ENCODE results near the gene TEX54.
A peak's percentile ranks its signal among the peaks of the same experiment; 100 is the strongest.
"Not testable (repeated sequence)": the region's sequence is repeated elsewhere in the genome, so short reads cannot be mapped to it uniquely, and the experiment has no call there.

The TEX54 gene

DNA sequence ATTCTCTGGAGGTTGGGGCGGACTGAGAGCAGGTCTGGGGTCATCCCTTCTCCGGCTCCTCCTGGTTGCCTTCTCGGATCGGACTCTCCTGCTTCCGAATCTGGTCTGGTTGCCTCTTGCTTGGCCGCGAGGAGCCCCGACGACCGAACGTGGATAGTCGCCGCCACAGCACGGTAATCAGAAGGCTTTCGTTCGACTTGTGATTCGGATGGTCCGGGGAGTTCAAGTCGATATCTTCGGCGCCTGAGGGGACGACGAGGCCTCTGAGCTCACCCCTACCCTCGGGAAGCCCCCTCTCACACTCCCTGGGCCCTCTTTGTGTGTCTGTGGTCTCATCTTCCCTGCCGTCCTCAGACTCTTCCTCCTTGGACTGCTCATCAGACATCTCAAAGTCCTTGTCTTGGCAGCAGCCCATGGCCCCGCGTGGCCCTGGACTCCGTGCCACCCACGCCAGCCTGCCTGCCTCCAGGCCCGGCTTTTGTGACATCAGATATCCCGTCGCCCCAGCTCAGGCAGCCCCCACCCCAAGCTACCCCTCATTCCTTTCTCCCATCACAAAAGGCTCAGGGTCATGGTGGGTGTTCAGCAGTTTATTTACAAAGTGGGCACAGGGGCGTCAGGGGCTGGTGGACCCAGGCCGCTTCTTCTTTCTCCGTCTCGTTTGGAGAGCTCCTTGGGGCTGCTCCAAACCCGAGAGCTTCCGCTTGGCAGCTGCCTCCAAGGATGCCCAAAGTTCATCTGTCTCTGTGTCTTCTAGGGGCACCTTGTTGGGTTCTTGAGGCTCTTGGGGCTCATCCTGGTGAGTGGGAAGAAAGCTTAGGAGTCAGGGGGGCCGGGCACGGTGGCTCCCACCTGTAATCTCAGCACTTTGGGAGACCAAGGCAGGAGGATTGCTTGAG lies at the start of gene TEX54:
Gene TEX54, minus strand, starts transcription at position 506 of the 899 bp plus-strand sequence.
- H3K4me3 Mint-ChIP-seq, result peak within 1 kb of the TSS; percentile 93
- H3K36me3 Mint-ChIP-seq, result peaks cover 17% of the 10 kb centered on the region
- peak within 1 kb of the TSS; percentile 99 for H3K27ac Mint-ChIP-seq
- peaks cover 56% of the 10 kb centered on the region for H3K4me1 Mint-ChIP-seq
- H3K27me3 Mint-ChIP-seq, result no peaks in the 10 kb centered on the region
- H3K9me3 Mint-ChIP-seq, result no peaks in the 10 kb centered on the region

DNA sequence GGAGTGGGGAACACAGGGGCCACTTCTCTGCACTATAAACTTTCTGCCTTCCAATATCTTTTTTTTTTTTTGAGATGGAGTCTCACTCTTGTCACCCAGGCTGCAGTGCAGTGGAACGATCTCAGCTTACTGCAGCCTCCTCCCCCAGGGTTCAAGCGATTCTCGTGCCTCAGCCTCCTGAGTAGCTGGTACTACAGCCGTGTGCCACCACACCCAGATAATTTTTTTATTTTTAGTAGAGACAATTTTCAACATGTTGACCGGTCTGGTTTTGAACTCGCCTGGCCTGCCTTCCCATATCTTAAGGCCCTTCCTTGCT lies 49.7 kb upstream of the TEX54 start:
- H3K4me1 Mint-ChIP-seq, result peaks cover 55% of the 10 kb centered on the region

DNA sequence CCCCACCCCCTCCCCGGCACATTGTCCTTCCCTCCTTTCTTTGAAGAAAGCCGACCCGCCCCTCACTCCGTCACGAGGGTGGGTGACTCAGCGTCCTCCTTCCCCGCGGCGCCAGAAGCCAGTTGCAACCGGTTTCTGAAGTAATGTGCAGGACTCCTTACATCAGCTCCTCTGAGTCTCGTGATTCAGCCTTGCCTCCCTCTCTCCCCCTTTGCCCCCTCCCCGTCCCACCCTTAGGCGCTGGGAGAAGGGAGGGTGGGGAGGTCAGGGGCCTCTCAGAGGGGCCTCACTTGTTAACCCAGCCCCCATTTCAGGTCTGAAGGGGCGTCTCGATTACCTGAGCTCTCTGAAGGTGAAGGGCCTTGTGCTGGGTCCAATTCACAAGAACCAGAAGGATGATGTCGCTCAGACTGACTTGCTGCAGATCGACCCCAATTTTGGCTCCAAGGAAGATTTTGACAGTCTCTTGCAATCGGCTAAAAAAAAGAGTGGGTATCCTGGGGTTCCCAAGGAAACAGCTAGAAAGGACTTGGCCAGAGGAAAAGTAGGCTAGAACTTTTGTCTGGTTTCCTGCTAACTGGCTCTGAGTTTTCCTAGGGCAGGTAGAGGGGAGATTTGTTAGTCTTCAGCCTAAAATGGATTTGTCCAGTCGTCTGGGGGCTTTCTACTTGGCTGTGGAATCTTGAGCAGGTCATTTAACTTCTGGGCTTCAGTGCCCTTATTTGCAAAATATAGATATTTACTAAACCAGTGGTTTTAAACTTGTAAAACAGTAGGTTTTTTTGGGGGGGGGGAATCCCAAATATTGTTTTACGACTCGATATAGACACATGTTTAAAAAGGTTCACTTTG lies 49.2 kb upstream of the TEX54 start:
- no peaks in the 10 kb centered on the region for H3K27me3 Mint-ChIP-seq
- peaks cover 50% of the 10 kb centered on the region for H3K4me1 Mint-ChIP-seq
- peaks cover 46% of the 10 kb centered on the region for H3K36me3 Mint-ChIP-seq

More for the DNA sequence above, 49.7 kb upstream of the TEX54 start:
- Mint-ChIP-seq H3K27ac (peak overlapping the region; percentile 100), H3K4me3 (peak overlapping the region; percentile 97), H3K27me3 (no peaks in the 10 kb centered on the region), H3K36me3 (peaks cover 49% of the 10 kb centered on the region), H3K9me3 (no peaks in the 10 kb centered on the region)

DNA sequence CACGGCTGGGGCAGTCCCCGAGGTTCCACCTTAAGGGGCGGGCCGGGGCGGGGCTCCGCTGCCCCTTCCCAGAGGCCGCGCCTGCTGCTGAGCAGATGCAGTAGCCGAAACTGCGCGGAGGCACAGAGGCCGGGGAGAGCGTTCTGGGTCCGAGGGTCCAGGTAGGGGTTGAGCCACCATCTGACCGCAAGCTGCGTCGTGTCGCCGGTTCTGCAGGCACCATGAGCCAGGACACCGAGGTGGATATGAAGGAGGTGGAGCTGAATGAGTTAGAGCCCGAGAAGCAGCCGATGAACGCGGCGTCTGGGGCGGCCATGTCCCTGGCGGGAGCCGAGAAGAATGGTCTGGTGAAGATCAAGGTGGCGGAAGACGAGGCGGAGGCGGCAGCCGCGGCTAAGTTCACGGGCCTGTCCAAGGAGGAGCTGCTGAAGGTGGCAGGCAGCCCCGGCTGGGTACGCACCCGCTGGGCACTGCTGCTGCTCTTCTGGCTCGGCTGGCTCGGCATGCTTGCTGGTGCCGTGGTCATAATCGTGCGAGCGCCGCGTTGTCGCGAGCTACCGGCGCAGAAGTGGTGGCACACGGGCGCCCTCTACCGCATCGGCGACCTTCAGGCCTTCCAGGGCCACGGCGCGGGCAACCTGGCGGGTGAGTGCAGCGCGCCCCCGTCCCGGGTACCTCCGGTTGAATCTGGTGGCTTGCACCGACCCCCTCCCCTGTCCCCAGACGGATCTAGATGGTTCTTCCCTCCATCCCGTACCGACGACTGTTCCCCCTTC lies 48.4 kb upstream of the TEX54 start, which contains the start of gene SLC3A2:
Gene SLC3A2, plus strand, starts transcription at position 94 of the 776 bp plus-strand sequence. Its CDS starts 128 bp downstream, at position 222.
- no peaks in the 10 kb centered on the region for H3K9me3 Mint-ChIP-seq
- H3K36me3 Mint-ChIP-seq, result peaks cover 46% of the 10 kb centered on the region
- H3K27ac Mint-ChIP-seq, result peak within 1 kb of the TSS; percentile 100
- H3K4me3 Mint-ChIP-seq, result peak within 1 kb of the TSS; percentile 97
- no peaks in the 10 kb centered on the region for H3K27me3 Mint-ChIP-seq
- peaks cover 44% of the 10 kb centered on the region for H3K4me1 Mint-ChIP-seq

More for the DNA sequence above, 49.2 kb upstream of the TEX54 start:
- Mint-ChIP-seq H3K27ac (peak overlapping the region; percentile 100), H3K9me3 (no peaks in the 10 kb centered on the region), H3K4me3 (peak overlapping the region; percentile 97)

DNA sequence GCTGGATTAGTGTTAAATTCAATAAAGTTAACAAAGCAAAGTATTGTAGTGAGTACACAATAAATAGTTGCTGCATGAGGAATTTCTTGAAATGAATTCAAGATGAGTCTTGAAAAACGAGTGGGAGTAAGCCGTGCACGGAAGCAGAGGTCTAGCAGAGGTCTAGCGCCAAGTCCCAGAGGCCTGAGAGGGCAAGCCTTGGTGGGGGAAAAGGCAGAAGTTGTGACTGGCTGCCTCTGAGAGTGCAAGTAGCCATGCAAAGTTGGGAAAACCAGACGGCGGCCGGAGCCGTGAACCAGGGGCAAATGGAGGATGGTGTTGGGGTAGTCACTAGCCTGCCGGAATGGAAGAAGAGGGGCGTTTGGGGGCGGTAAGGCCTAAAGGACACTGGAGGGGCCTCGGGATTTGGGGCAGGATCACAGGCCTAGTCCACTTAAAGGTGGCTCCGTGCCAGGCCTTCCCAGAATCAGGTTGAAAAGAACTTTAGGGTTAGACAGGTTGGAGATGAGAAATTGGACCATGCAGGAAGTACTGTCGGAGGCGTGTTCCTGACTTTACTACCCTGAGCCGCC lies 47.7 kb upstream of the TEX54 start:
- Mint-ChIP-seq H3K9me3 (no peaks in the 10 kb centered on the region), H3K36me3 (peaks cover 40% of the 10 kb centered on the region), H3K4me3 (peak overlapping the region; percentile 97), H3K27ac (peak overlapping the region; percentile 100), H3K4me1 (peaks cover 37% of the 10 kb centered on the region), H3K27me3 (no peaks in the 10 kb centered on the region)

DNA sequence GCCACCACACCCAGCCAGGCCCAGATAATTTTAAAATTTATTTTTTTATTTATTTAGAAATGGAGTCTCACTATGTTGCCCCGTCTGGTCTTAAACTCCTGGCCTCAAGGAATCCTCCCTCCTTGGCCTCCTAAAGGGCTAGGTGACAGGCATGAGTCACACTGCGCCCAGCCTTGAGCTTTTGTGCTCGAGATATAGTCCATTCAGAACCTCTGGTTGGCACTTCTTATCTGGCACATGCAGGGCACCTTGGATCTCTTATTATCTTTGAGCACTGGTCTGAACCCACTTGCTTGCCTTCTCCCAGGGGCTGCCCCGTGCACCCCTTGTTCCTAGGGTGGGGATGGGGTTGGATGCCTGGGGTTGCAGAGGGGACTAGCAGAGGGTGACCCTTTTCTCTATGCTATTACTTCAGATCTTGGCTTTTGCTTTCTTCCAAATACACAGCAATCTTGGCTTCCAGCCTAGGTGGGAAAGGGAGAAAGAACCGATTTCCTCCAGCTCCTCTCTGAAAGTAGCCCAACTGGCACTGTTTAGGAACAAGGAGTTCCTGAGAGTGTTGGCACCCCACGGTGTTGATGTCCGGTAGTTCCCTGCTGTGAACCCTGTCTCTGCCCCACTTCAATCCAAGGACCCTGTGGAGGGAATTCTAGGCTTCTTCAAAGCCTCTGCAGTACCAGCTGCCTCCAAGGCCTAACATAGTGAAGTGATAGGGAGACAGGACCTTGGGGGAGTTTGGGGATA lies 46.8 kb upstream of the TEX54 start:
- Mint-ChIP-seq H3K27me3 (no peaks in the 10 kb centered on the region), H3K36me3 (peaks cover 36% of the 10 kb centered on the region), H3K4me1 (peaks cover 32% of the 10 kb centered on the region), H3K9me3 (no peaks in the 10 kb centered on the region), H3K4me3 (peak overlapping the region; percentile 97), H3K27ac (peak overlapping the region; percentile 87)

DNA sequence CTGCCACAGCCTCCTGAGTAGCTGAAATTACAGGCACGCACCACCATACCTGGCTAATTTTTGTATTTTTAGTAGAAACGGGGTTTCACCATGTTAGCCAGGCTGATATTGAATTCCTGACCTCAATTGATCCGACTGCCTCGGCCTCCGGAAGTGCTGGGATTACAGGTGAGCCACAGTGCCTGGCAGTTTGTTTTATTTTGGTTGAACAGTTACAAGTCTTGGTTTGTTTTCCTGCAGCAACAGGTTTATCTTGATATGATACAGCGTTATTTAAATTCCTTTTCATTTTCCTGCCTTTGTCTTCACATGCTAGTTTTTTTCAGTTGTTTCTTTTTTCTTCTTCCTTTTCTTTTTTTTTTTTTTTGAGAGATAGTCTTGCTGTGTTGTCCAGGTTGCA lies 44.1 kb upstream of the TEX54 start:
- H3K4me3 Mint-ChIP-seq, result no peak overlapping the region
- H3K27ac Mint-ChIP-seq, result no peak overlapping the region
- peaks cover 11% of the 10 kb centered on the region for H3K36me3 Mint-ChIP-seq
- H3K27me3 Mint-ChIP-seq, result no peaks in the 10 kb centered on the region
- no peaks in the 10 kb centered on the region for H3K9me3 Mint-ChIP-seq
- peaks cover 10% of the 10 kb centered on the region for H3K4me1 Mint-ChIP-seq

DNA sequence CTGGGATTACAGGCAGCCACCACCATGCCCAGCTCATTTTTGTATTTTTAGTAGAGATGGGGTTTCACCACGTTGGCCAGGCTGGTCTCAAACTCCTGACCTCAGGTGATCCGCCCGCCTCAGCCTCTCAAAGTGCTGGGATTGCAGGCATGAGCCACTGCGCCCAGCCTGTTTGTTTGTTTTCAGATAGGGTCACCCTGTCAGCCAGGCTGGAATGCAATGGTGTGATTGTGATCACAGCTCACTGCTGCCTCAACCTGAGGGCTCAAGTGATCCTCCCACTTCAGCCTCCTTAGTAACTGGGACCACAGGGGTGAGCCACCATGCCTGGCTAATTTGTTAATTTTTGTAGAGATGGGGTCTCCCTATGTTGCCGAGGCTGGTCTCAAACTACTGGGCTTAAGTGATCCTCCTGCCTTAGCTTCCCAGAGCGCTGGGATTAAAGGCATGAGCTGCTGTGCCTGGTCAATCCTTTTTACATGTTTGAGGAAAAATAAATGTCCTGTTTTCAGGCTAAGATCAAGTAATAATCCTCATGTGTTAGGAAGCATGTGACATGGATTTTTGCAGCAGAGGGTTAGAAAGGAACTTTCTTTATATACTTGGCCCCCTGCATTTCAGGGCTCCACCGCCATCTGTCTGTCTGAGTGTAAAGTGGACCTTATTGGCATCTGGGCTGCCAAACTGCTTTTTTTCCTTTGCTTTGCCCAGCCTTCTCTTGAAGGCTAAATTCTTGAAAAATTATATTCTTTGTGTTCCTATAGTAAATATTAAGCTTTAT lies 43.2 kb upstream of the TEX54 start:
- H3K27me3 Mint-ChIP-seq, result no peaks in the 10 kb centered on the region

DNA sequence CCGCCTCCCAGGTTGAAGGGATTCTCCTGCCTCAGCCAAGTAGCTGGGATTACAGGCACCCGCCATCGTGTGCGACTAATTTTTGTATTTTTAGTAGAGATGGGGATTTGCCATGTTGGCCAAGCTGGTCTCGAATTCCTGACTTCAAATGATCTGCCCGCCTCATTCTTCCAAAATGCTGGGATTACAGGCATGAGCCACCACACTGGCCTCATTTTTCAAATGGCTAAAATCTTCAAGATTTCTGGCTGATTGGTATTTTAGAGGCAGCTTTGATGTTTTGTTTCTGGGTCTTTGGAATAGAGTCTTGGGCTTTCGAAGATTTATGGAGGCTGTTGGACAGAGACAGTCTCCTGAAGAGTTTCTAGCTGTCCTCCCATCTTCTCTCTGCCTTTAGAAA lies 42.2 kb upstream of the TEX54 start:
- peaks cover 5% of the 10 kb centered on the region for H3K4me1 Mint-ChIP-seq
- peaks cover 1% of the 10 kb centered on the region for H3K36me3 Mint-ChIP-seq
- no peaks in the 10 kb centered on the region for H3K27me3 Mint-ChIP-seq
- no peaks in the 10 kb centered on the region for H3K9me3 Mint-ChIP-seq
- H3K4me3 Mint-ChIP-seq, result no peak overlapping the region
- H3K27ac Mint-ChIP-seq, result no peak overlapping the region

More for the DNA sequence above, 43.2 kb upstream of the TEX54 start:
- H3K4me3 Mint-ChIP-seq, result no peak overlapping the region
- H3K27ac Mint-ChIP-seq, result no peak overlapping the region
- H3K9me3 Mint-ChIP-seq, result no peaks in the 10 kb centered on the region
- peaks cover 10% of the 10 kb centered on the region for H3K4me1 Mint-ChIP-seq
- H3K36me3 Mint-ChIP-seq, result peaks cover 8% of the 10 kb centered on the region

DNA sequence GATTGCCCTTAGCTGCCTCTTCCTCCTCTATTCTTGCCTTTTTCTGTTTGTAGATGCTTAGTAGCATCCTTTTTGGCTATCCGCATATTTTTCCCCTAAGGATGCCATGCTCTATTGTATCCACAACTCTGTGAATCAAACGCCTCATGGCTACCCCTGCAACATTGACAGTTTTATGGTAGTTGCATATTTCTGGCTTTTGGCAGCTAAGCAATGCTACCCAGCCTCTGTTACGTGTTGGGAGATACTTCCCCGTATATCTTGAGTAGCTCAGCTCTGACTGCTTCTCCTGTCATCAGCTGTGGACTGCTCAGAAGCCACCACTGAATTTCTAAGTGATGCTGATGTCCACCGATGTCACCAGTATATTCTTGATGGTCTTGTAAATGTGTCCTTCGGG lies 33.0 kb upstream of the TEX54 start:
- no peaks in the 10 kb centered on the region for H3K9me3 Mint-ChIP-seq
- no peak overlapping the region for H3K4me3 Mint-ChIP-seq
- H3K4me1 Mint-ChIP-seq, result peaks cover 6% of the 10 kb centered on the region
- no peaks in the 10 kb centered on the region for H3K36me3 Mint-ChIP-seq
- no peak overlapping the region for H3K27ac Mint-ChIP-seq
- no peaks in the 10 kb centered on the region for H3K27me3 Mint-ChIP-seq

DNA sequence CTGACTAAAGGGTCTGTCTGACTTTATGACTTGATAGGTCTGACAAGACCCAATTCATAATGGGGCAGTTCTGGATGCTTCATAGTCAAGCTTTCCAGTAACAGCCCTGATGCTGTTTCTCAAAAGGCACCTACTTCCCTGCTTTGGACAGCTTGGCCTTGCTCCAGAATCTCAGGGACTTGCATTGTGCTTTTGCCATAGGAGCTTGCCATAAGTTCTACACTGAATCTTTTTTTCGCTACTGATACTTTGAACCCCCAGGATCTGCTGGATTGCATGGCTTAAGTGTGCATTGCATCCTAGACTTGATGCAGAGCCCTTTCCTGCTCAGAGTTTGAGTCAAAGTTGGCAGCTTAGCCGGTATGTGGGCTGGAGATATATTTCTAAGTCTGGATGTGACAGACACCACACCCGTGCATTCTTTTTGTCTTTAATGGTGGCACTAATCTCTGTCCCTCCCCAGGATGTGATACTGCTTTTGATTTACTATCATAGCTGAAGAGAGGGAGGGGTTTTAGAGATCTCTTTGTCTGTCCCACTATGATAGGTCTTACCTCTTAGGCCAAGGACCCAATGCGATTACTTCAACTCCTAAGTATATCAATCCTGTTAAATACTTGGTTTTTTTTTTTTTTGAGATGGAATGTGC lies 31.2 kb upstream of the TEX54 start:
- H3K27ac Mint-ChIP-seq, result no peak overlapping the region
- peaks cover 6% of the 10 kb centered on the region for H3K4me1 Mint-ChIP-seq
- H3K36me3 Mint-ChIP-seq, result no peaks in the 10 kb centered on the region
- H3K4me3 Mint-ChIP-seq, result no peak overlapping the region
- no peaks in the 10 kb centered on the region for H3K27me3 Mint-ChIP-seq
- H3K9me3 Mint-ChIP-seq, result no peaks in the 10 kb centered on the region

DNA sequence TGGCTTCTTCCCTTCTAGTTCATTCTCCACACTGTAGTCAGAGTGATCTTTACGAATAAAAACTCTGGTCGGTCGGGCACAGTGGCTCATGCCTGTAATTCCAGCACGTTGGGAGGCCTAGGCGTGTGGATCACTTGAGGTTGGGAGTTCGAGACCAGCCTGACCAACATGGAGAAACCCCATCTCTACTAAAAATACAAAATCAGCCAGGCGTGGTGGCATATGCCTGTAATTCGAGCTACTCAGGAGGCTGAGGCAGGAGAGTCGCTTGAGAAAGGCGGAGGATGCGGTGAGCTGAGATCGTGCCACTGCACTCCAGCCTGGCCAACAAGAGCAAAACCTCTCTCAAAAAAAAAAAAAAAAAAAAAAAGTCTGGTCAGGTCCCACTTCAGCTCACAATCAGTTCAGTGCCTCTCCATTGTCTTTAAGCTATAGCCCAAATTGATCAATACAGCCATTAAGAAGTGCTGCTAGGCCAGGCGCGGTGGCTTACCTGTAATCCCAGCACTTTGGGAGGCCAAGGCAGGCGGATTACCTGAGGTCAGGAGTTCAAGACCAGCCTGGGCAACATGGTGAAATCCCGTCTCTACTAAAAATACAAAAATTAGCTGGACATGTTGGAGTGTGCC lies 29.0 kb upstream of the TEX54 start:
- peaks cover 20% of the 10 kb centered on the region for H3K4me1 Mint-ChIP-seq
- not testable (repeated sequence) for H3K9me3 Mint-ChIP-seq, H3K27me3 Mint-ChIP-seq, H3K4me3 Mint-ChIP-seq, H3K36me3 Mint-ChIP-seq, H3K27ac Mint-ChIP-seq

DNA sequence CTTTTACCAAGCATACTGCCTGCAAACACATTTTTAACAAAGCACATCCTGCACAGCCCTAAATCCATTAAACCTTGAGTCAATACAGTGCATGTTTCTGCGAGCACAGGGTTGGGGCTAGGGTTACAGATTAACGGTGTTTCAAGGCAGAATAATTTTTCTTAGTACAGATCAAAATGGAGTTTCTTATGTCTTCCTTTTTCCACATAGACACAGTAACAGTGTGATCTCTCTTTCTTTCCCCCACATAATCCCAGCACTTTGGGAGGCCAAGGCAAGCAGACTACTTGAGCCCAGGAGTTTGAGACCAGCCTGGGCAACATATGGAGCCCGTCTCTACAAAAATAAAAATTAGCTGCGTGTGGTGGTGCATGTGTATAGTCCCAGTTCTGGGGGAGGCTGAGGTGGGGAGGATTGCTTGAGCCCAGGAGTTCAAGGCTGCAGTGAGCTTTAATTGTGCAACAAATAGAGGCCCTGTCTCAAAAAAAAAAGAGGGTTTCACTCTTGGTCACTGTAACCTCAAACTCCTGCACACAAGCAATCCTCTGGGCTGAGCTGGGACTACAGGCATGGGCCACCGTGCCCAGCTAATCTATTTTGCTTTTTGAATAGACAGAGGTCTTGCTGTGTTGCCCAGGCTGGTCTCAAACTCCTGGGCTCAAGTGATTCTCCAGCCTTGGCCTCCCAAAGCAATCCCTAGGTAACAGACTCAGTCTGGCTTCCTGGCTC lies 28.4 kb upstream of the TEX54 start:
- Mint-ChIP-seq H3K9me3 (no peaks in the 10 kb centered on the region), H3K4me1 (peaks cover 20% of the 10 kb centered on the region), H3K36me3 (peaks cover 4% of the 10 kb centered on the region), H3K27me3 (no peaks in the 10 kb centered on the region), H3K4me3 (no peak overlapping the region), H3K27ac (no peak overlapping the region)
